NCI-H510A treated with DMSO at 0.1 percent for 48 hours (cell line): ENCODE measurements around the gene CLTC.
A peak's percentile ranks its signal among the peaks of the same experiment; 100 is the strongest.

ENCODE experiments used
- DNase-seq: peaks from one replicate; lab custom pipeline; 2025; lab: John Stamatoyannopoulos, UW

Gene CLTC

GRCh38 chr17:59680314-59680713, 60.6 kb downstream of the CLTC start:
- no peak for DNase-seq

DNA sequence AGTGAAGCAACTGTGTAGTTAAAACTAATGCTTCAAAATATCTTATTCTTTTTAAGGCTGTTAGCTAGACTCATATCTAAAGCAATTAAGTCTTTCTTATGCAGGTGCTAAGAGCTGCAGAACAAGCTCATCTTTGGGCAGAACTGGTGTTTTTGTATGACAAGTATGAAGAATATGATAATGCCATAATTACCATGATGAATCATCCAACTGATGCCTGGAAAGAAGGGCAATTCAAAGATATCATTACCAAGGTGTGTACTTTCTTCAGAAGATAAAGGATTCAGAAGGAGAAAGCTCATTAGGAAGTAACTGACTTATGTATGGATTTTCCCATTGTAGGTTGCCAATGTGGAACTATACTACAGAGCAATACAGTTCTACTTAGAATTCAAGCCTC, 63.6 kb downstream of the CLTC start:
- no peak for DNase-seq

DNA sequence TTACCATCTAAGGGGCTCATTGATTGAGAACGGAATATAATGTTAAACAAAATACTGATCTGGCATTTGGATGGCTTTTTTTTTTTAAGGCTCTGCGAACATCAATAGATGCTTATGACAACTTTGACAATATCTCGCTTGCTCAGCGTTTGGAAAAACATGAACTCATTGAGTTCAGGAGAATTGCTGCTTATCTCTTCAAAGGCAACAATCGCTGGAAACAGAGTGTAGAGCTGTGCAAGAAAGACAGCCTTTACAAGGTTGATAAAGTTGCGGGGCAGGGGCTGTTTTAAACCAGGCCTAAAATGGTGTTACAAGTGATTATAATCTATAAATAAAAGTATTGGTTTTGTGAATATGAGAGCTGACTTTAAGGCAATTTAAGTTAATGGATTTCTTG, 65.3 kb downstream of the CLTC start:
- DNase-seq: no peak

- no peak for DNase-seq
These were observed 68.3 kb downstream of the CLTC start for GRCh38 chr17:59688008-59688407.

GRCh38 chr17:59688496-59688895, 68.8 kb downstream of the CLTC start:
- DNase-seq: no peak

GRCh38 chr17:59693582-59693981, 73.9 kb downstream of the CLTC start:
- DNase-seq: no peak

DNA sequence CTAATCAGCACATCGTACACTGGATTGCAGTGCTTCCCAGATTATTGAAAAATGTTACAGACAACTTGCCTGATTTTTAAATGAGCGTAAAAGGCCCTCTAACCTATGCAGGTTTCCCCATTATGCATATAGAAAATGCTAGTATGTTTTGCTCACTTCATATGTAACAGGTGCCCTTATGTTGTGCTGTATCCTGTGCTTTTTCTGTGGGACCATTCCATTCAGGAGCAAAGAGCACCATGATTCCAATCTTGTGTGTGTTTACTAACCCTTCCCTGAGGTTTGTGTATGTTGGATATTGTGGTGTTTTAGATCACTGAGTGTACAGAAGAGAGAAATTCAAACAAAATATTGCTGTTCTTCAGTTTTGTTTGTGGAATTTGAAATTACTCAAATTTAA, 74.6 kb downstream of the CLTC start:
- DNase-seq: no peak

- DNase-seq: no peak
These were observed 76.4 kb downstream of the CLTC start for GRCh38 chr17:59695945-59696681.

- DNase-seq: no peak
These were observed 77.1 kb downstream of the CLTC start for GRCh38 chr17:59696682-59697277.

GRCh38 chr17:59698143-59698542, 78.4 kb downstream of the CLTC start:
- DNase-seq: no peak

DNA sequence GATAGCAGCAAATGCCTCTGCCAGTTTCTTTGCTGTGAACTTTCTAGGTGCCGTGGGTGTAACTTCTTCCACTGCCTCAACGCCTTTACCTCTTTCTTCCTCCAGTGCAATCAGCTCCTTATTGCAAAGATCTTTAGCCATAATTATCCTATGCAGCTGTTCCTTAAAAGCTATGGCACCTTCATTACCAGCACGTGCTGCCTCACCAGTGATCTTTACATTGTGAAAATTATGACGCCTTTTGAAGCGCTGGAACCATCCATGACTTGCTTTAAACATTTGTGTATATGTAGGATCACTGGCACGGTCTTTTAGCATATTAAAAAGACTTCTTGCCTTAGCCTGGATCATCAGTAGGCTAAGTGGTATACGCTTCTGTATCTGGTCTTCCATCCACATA, 79.5 kb downstream of the CLTC start:
- no peak for DNase-seq

DNA sequence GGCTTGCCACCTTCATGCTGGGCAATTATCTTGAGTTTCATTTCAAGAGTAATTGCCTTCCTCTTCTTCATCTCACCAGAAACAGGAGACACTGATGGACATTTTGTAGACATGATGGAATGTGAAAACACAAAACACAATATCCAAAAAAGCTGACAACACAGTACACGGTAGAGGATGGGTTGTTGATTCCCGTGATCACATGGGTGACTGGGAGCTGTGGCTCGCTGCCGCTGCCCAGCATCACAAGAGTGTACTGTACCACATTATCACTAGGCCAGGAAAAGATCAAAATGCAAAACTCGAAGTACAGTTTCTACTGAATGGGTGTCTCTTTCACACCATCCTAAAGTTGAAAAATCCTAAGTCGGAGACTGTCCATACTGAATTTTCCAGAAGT, 80.1 kb downstream of the CLTC start:
- no peak for DNase-seq

- no peak for DNase-seq
These were observed 82.6 kb downstream of the CLTC start for GRCh38 chr17:59702304-59702703.

DNA sequence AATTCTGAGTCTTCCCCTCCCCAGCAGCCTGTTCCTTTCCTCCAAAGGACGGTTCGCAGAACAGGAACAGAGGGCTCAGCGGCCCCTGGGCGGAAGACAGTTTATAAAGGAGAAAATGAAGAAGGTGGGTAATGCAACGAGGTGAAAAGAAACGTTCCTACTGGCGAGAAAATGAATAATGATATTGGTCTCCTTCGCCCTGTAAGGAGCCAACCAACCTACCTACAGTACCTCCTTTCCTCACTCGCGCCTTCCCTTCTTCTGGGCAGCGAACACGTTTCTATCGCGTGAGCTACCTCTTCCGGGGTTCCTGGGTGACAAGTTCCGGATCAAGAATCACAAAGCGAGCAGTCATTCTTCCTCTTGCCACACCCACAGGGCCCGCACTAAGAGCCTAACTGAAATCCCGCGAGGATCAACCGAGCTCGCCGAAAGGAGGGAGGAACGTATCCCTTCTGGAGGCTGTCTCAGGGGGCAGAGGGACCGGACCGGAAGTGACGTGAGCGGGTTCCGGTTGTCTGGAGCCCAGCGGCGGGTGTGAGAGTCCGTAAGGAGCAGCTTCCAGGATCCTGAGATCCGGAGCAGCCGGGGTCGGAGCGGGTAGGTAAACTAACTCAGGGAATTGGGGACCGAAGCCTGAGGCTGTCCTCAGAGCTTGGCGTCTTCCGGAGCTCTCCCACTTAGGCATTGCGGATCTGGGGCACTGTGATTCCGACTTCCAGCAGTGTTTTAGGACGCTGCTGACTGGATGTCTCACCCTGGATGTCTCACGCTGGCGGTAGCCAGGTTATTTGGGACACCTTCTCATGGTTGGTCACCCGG, 87.7 kb downstream of the CLTC start, which contains the start of the genes PTRH2 and VMP1:
TSS of gene PTRH2 (minus strand) at position 282 of the 822 bp plus-strand sequence. CDS start 9,452 bp downstream, outside the sequence.
TSS of gene VMP1 (plus strand) at position 506 of the 822 bp plus-strand sequence. CDS start 23,793 bp downstream, outside the sequence.
- DNase-seq: peak; percentile 100

DNA sequence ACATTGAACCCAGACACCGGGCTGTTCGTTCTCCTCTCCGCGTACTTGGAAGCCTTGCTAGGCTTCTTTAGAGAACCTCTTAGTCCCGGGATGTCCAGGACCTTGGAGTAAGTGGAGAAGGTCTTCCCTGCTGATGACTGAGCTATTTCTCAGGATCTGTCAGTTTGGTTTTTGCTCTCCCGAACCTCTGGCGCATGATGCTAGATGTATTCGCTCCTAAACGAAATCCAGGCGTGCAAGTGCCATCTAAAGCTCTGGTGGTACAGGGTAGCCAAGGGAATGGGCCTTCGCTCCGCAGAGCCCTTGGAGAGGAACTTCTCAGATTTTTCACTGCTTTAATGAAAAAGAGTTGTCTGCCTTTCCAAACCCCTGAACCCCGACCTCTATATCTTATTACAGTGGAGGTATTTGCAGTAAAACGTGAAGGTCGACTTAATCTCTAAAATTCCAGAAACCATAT, 88.3 kb downstream of the CLTC start:
- peak; percentile 81 for DNase-seq

DNA sequence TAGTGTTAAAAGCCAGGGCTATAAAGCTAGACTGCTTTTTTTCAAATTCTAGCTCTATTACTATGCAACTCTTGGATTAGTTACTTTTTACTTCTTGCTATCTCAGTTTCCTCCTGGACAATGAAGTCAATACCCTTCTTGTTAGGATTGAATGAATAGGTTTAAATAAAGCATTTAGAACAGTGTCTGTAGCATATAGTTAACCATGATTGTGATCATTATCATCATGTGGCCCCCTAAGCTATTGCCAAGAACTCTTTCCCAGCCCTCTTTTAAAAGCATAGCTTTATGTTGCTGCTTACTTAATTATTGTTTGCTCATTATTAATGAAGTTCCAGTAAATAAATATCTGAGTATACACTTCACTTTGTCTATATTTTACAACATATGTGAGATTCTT, 92.2 kb downstream of the CLTC start:
- no peak for DNase-seq

DNA sequence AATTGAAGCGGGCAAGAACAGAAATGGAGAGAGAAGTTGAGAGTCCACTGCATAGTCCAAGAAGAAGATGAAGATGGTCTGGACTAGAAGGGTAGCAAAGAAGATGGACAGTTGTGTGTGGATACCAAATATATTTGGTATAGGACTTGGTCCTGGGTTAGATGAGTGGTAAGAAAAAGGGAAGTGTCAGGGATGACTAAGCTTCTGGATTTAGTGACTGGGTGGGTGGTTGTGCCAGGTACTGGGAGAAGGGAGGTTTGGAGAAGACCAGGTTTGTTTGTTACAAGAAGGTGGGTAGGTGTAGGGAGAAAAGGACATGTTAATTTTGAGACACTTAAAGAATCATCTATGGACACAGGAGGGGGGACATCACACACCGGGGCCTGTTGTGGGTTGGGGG, 93.2 kb downstream of the CLTC start:
- no peak for DNase-seq

GRCh38 chr17:59714255-59714654, 94.6 kb downstream of the CLTC start:
- no peak for DNase-seq

DNA sequence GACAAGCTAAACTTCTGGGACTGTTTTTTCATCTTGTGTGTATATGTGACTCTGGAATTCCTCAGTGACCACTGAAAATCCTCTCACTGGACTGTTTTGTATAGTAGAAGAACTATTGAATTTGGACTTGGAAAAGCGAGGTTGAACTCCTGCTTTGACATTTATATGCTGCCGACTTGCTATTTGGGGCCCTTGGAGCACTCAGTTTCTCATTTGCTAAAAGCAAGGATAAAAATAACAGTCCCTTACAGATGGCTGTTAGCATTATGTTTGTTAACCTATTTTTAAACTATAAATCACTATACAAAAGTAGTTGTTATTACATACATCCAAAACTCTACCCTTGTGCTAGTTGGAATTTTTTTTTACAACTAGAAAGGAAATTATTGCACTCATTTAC, 96.7 kb downstream of the CLTC start:
- DNase-seq: no peak

DNA sequence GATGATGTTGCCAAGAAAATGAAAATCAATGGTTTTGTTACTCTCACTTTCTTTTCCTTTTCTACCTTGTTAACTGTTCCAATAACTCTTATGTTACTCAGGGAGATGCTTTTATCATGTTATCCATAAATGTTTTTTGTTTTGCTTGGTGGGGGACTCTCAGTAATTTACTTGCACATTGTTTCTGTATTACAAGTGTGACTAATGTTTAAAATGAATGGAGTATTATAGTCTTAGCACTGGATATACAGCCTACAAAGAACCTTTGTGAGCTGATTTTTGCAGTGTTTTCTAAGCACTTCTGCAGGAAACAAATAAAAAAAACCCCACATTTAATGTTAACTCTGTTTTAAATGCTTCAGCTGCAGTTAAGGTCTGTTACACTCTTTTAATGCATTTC, 99.8 kb downstream of the CLTC start:
- no peak for DNase-seq

GRCh38 chr17:59722623-59723022, 102.9 kb downstream of the CLTC start:
- DNase-seq: no peak

DNA sequence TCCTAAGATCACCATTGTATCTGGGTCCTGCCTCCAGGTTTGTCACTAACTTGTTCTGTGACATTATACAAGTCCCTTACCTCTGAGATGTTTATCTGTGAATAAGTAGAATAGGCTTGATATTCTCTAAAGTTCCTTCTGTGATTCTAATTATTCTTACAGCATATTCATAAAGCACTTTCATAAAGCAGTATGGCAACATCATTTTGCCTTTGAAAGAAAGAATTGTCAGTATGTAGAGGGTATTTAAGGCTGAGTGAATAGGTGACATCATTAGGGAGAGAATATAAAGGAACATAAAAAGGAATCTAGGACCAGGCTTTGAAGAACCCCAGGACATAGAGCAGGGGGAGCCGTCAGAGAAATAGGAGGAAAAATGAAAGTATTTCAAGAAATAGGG, 103.3 kb downstream of the CLTC start:
- no peak for DNase-seq

DNA sequence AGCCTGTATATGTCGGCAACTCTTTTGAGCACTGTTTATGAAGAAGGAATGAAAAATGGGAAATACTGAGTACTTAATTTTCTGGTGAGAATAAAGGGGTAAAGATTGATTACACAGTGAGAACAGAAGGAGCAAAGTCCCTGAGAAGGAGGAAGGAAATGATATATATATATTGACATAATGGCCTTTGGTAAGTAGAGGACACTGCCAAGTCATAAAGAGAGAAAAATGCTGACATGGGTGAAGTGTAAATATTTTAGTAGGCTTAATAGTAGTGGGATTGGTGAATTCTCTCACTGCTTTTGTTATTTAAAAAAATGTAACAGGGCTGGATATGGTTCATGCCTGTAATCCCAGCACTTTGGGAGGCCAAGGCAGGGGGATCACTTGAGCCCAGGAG, 103.9 kb downstream of the CLTC start:
- DNase-seq: no peak
